CD4-positive, alpha-beta T cell (primary cell): ENCODE results near the gene VIPR2. TPM values are rescaled to one million over a fixed set of nuclear protein-coding genes. Genes with fewer than 3 reads are reported as not detected.
"Not testable (repeated sequence)": the region's sequence is repeated elsewhere in the genome, so short reads cannot be mapped to it uniquely, and the experiment has no call there.

Experiments
- ATAC-seq: fragments of 200-7000 bp; cut with Tn5 transposase; one replicate; pipeline ENCODE4 v1.10.0; 2022; ENCODE audit warnings: mild to moderate bottlenecking; ENCODE audit not compliant: poor library complexity
- CTCF ChIA-PET: fragments of 350-600 bp; sonication (Branson Sonifier 250); formaldehyde crosslinking; loops from one replicate; lab custom pipeline; 2021; ENCODE audit warnings: antibody characterized with exemption, inconsistent platforms; lab: Charles Lee
- POLR2A ChIA-PET: fragments of 350-600 bp; sonication (Branson Sonifier 250); formaldehyde crosslinking; loops from one replicate; lab custom pipeline; 2021; ENCODE audit warnings: antibody characterized with exemption, inconsistent platforms; lab: Charles Lee
- DNase-seq, 14 experiments: peaks; one replicate each; pipeline ENCODE4 v3.0.0-alpha.2; 2013 to 2020; ENCODE audit warnings: mixed read lengths in 2 of 14
- H3K27ac ChIP-seq, 2 donors: one replicate each; pipeline versions ENCODE4 v1.5.1 to v1.7.0; 2013; ENCODE audit warnings: low read length in 2 of 2, low read depth in 1 of 2, mild to moderate bottlenecking in 1 of 2
- H3K27me3 ChIP-seq, 2 experiments: 1 replicate in 1 of 2; 2 replicates in 1 of 2; pipeline versions ENCODE4 v1.6.1 to v1.7.0; 2013; ENCODE audit warnings: low read length in 2 of 2, control low read depth in 1 of 2, mild to moderate bottlenecking in 1 of 2, moderate library complexity in 1 of 2; ENCODE audit not compliant: insufficient read depth in 2 of 2, control insufficient read depth in 1 of 2
- H3K36me3 ChIP-seq: one replicate; pipeline ENCODE4 v1.6.1; 2013; ENCODE audit warnings: low read length, control low read depth; ENCODE audit not compliant: insufficient read depth
- H3K4me1 ChIP-seq: one replicate; pipeline ENCODE4 v1.6.1; 2013; ENCODE audit warnings: low read length, control low read depth; ENCODE audit not compliant: insufficient read depth
- H3K4me3 ChIP-seq: one replicate; pipeline ENCODE4 v1.5.1; 2013; ENCODE audit warnings: mild to moderate bottlenecking, low read length, moderate library complexity
- H3K9me3 ChIP-seq, 2 experiments: 1 replicate in 1 of 2; 2 replicates in 1 of 2; pipeline versions ENCODE4 v1.6.1 to v1.7.0; 2013; ENCODE audit warnings: low read length in 2 of 2, mild to moderate bottlenecking in 2 of 2, control low read depth in 1 of 2, moderate library complexity in 1 of 2; ENCODE audit not compliant: control insufficient read depth in 1 of 2, insufficient read depth in 1 of 2
- H3K27ac Mint-ChIP-seq: one replicate; pipeline ENCODE4 v1.8.0; 2020; ENCODE audit warnings: mixed read lengths
- H3K27me3 Mint-ChIP-seq: one replicate; pipeline ENCODE4 v1.8.0; 2021; ENCODE audit warnings: mixed read lengths
- H3K36me3 Mint-ChIP-seq: one replicate; pipeline ENCODE4 v1.8.0; 2021; ENCODE audit warnings: low read depth, mixed read lengths
- H3K4me1 Mint-ChIP-seq: one replicate; pipeline ENCODE4 v1.8.0; 2021; ENCODE audit warnings: low read depth, mixed read lengths
- H3K4me3 Mint-ChIP-seq: one replicate; pipeline ENCODE4 v1.8.0; 2020; ENCODE audit warnings: mild to moderate bottlenecking, mixed read lengths
- H3K9me3 Mint-ChIP-seq: one replicate; pipeline ENCODE4 v1.8.0; 2020; ENCODE audit warnings: mixed read lengths
- CTCF ChIP-seq: fragments of 200-600 bp; IDR thresholded peaks from one replicate; pipeline ENCODE4 v1.8.0; 2022; ENCODE audit warnings: antibody characterized with exemption, mild to moderate bottlenecking
- intact Hi-C, 2 experiments: fragments of 100-400 bp; cut with DNase I in 1 of 2; cut with micrococcal nuclease in 1 of 2; formaldehyde crosslinking; loops; one replicate each; pipeline versions ENCODE4 v1.15.1 to v1.9.0; 2023 to 2025; cut with DNase I, micrococcal nuclease
- total RNA-seq, 174 experiments: library from RNA in 2 of 174; stranded (reverse) in 2 of 174; gene quantifications; one replicate each; pipeline ENCODE4 v1.2.3 and lab custom pipeline; 2021 to 2026

Gene VIPR2
- total RNA-seq, 2 experiments from 2014 or later = 0.59 to 0.80 TPM

DNA sequence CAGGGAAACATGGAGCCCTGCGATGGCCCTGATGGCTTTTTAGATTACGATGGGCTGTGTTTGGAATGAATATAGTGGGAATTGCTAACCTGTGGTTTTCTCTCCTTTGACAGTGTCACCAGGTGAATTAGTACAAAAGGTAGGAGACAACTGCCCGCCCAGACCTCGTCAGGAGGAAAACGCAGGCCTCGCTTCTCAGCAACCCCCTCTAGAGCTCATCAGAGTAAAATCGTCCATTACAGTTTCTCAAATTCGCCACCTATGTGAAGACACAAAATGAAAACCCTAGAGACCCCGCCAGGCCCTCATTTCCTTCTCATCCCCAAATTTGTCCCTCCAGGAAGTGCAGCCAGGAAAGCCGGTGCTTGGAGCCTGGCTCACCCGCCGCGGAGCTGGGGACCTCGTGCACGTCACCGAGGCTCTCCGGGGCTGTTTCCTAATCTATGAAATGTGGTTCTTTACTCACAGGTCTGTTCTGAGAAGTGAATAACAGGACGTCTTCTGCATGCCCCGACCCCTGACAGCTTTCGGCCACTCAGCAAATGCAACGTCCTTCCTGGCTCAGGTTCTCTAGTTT is 143.7 kb downstream of the VIPR2 start:
- intact Hi-C loops = no loop called here
- Mint-ChIP-seq H3K4me1 (no peaks in the 10 kb centered on the region), H3K36me3 (no peaks in the 10 kb centered on the region), H3K9me3 (no peaks in the 10 kb centered on the region), H3K27ac (no peak overlapping the region), H3K4me3 (no peak overlapping the region), H3K27me3 (peaks cover 17% of the 10 kb centered on the region)
- Histone ChIP-seq H3K27ac (no peak overlapping the region), H3K4me1 (no peaks in the 10 kb centered on the region), H3K36me3 (no peaks in the 10 kb centered on the region), H3K4me3 (no peak overlapping the region), H3K27me3 (no peaks in the 10 kb centered on the region), H3K9me3 (peaks cover 0 to 17% of the 10 kb centered on the region in 2 experiments)
- ATAC-seq = no peak
- no peak for DNase-seq
- no peak for TF ChIP-seq CTCF
- POLR2A ChIA-PET = no interaction called here
- CTCF ChIA-PET = no interaction called here

DNA sequence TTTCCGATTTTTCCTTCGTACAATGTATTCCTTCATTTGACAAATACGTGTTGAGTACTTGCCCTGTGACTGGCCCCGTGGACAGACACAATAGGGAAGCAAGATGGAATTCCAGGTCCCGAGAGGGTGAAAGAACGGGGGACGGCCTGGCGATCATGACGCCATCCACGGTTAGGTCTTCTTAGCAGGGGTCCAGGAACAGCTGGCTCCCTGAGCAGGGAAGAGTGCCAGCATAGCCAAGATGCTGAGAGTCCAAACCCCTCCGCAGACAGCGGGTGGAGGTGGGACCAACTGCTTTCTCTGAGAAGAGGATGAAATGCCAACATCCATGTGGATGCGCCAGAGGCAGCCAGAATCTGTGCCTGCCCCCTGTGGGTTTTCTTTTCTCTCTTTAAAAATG is 144.6 kb downstream of the VIPR2 start:
- Histone ChIP-seq H3K4me3 (no peak overlapping the region), H3K4me1 (no peaks in the 10 kb centered on the region), H3K36me3 (no peaks in the 10 kb centered on the region), H3K27me3 (no peaks in the 10 kb centered on the region), H3K27ac (no peak overlapping the region), H3K9me3 (peaks cover 0 to 26% of the 10 kb centered on the region in 2 experiments)
- Mint-ChIP-seq H3K4me3 (no peak overlapping the region), H3K4me1 (no peaks in the 10 kb centered on the region), H3K27me3 (peaks cover 21% of the 10 kb centered on the region), H3K36me3 (no peaks in the 10 kb centered on the region), H3K9me3 (no peaks in the 10 kb centered on the region), H3K27ac (no peak overlapping the region)
- CTCF ChIA-PET = no interaction called here
- no peak for DNase-seq
- no peak for TF ChIP-seq CTCF
- ATAC-seq = no peak
- intact Hi-C loops = no loop called here
- POLR2A ChIA-PET = no interaction called here

- Mint-ChIP-seq H3K9me3 (no peaks in the 10 kb centered on the region), H3K4me3 (no peak overlapping the region), H3K27me3 (peaks cover 25% of the 10 kb centered on the region), H3K27ac (no peak overlapping the region), H3K4me1 (no peaks in the 10 kb centered on the region), H3K36me3 (no peaks in the 10 kb centered on the region)
- no peaks in the 10 kb centered on the region for H3K36me3 ChIP-seq
- ATAC-seq (no peak), DNase-seq (no peak)
- CTCF ChIA-PET = no interaction called here
- no peak for TF ChIP-seq CTCF
- intact Hi-C loops = no loop called here
- H3K27ac ChIP-seq = no peak overlapping the region
- no peak overlapping the region for H3K4me3 ChIP-seq
- POLR2A ChIA-PET = no interaction called here
- H3K4me1 ChIP-seq = no peaks in the 10 kb centered on the region
- H3K27me3 ChIP-seq = no peaks in the 10 kb centered on the region
- H3K9me3 ChIP-seq = peaks cover 0 to 27% of the 10 kb centered on the region in 2 experiments
Measured at GRCh38 chr7:158999496-158999895, 145.2 kb downstream of the VIPR2 start.

DNA sequence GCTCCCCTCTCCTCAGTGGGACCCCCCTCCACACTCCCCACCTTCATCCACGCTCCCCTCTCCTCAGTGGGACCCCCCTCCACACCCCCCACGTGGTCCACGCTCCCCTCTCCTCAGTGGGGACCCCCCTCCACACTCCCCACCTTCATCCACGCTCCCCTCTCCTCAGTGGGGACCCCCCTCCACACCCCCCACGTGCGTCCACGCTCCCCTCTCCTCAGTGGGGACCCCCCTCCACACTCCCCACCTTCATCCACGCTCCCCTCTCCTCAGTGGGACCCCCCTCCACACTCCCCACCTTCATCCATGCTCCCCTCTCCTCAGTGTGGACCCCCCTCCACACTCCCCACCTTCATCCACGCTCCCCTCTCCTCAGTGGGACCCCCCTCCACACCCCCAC is 146.4 kb downstream of the VIPR2 start:
- not testable (repeated sequence) for H3K36me3 ChIP-seq

More for the DNA sequence above, 146.4 kb downstream of the VIPR2 start:
- H3K27ac ChIP-seq, H3K4me3 Mint-ChIP-seq, H3K4me1 Mint-ChIP-seq, ATAC-seq, H3K4me1 ChIP-seq, H3K4me3 ChIP-seq, H3K27me3 ChIP-seq, H3K9me3 Mint-ChIP-seq, DNase-seq, H3K27ac Mint-ChIP-seq, CTCF ChIA-PET, intact Hi-C loops, POLR2A ChIA-PET, H3K36me3 Mint-ChIP-seq: not testable (repeated sequence)
- peaks cover 33% of the 10 kb centered on the region for H3K27me3 Mint-ChIP-seq
- peaks cover 0 to 31% of the 10 kb centered on the region in 2 experiments for H3K9me3 ChIP-seq
